ENCODE measurements around the gene CACNG7. TPM values are rescaled to one million over a fixed set of nuclear protein-coding genes. Genes with fewer than 3 reads are reported as not detected.

CACNG7 gene
- total and polyA plus RNA-seq, 2 donors (not counting 3 experiments of a cell fraction or from before 2014, with no cell fraction given): 0.92 to 1.3 TPM

DNA sequence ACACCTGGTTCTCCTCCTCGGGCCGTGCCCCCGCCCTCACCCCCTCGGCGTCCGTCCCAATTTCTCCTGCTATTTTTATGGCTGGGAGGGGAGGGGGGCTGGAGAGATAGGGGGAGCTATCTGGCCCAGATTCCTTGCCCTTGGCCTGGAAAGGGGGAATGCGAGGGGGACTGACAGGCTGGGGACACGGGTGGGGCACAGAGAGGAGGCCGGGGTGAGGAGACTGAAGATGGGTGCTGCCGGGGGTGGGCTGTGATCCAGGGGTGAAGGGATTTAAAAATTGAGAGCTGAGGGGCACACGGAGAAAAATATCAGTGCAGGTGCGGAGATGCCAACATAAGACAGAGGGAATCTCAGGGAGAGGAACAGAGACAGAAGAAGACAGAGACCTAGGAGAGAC, 24.8 kb upstream of the CACNG7 start:
- no TSS peak for BruUV-seq (replicated peaks)
- no peaks in the 10 kb centered on the region for H4K20me1 ChIP-seq (replicated peaks; ENCODE audit: control insufficient read depth, extremely low read depth, insufficient read depth, low read length)
- FAIRE-seq (no peak), DNase-seq (ENCODE audit: low read depth, low spot score) (no peak)
- no peak overlapping the region for H3K9ac ChIP-seq (replicated peaks; ENCODE audit: extremely low read depth, insufficient read depth, low read length)
- H3K79me2 ChIP-seq (ENCODE audit: control insufficient read depth, insufficient read depth, low read length): no peaks in the 10 kb centered on the region
- intact Hi-C loops (cut with micrococcal nuclease) (no loop called here), dilution Hi-C loops (cut with MboI; ENCODE audit: extremely low pct_ligation_motif_present, low sequenced_read_pairs) (no loop called here)
- no peaks in the 10 kb centered on the region for H3K36me3 ChIP-seq (ENCODE audit: control insufficient read depth in 2 of 2, extremely low read depth in 1 of 2, insufficient read depth in 2 of 2, low read length in 2 of 2)
- H3K4me2 ChIP-seq (ENCODE audit: insufficient read depth, low read length): no peak overlapping the region
- CTCF ChIA-PET: interaction anchor here (0.6 to 3.9 kb wide), 6 partner anchors 18 to 146 kb away, joined by 3 to 17 read pairs (median 3); no protein-coding TSS in a partner anchor
- TF ChIP-seq JUN (IDR thresholded peaks at IDR 0.05; ENCODE audit: borderline replicate concordance, insufficient read depth, insufficient read length, low read depth) (no peak), EZH2 (IDR thresholded peaks at IDR 0.05; ENCODE audit: borderline replicate concordance, low read depth, low read length, severe bottlenecking) (no peak), FOS (IDR thresholded peaks at IDR 0.05; ENCODE audit: borderline replicate concordance, insufficient read depth, low read length) (no peak), GATA2 (IDR thresholded peaks at IDR 0.05; ENCODE audit: insufficient read depth, insufficient read length, low read depth, low read length) (no peak), MYC (IDR thresholded peaks at IDR 0.05; ENCODE audit: low read depth, low read length) (no peak), POLR2A (IDR thresholded peaks at IDR 0.05; ENCODE audit: low read depth, low read length) (no peak)
- no peaks in the 10 kb centered on the region for H3K9me3 ChIP-seq (replicated peaks; ENCODE audit: control insufficient read depth, insufficient read depth, low read length)
- no peak overlapping the region for H3K27ac ChIP-seq (ENCODE audit: insufficient read depth, low read depth, low read length)
- H3K27me3 ChIP-seq (ENCODE audit: control insufficient read depth in 2 of 2, insufficient read depth in 2 of 2, low read length in 2 of 2): peaks cover 40 to 44% of the 10 kb centered on the region in 2 experiments
- no peaks in the 10 kb centered on the region for H3K9me1 ChIP-seq (replicated peaks; ENCODE audit: control insufficient read depth, extremely low read depth, insufficient read depth, low read length)
- no peak overlapping the region for H3K4me3 ChIP-seq (replicated peaks in 1 of 3; ENCODE audit: insufficient read depth in 1 of 3, low read depth in 1 of 3, low read length in 3 of 3)
- no peak overlapping the region for H2AFZ ChIP-seq (ENCODE audit: low read depth, low read length)
- H3K4me1 ChIP-seq (ENCODE audit: control insufficient read depth, extremely low read depth, insufficient read depth, low read length): peaks cover 13% of the 10 kb centered on the region
- POLR2A ChIA-PET: no interaction called here

DNA sequence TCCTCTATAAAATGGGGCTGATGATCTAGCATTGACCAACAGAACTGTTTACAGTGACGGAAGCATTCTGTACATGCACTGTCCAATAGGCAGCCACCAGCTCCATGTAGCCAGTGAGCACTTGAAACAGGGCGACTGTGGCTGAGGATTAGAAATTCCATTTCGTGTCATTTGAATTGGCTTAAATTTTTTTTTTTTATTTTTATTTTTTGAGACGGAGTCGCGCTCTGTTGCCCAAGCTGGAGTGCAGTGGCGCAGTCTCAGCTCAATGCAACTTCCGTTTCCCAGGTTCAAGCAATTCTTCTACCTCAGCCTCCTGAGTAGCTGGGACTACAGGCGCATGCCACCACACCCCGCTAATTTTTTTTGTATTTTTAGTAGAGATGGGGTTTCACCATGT, 24.0 kb upstream of the CACNG7 start:
- Histone ChIP-seq H3K27ac (ENCODE audit: insufficient read depth, low read depth, low read length) (no peak overlapping the region), H3K4me2 (ENCODE audit: insufficient read depth, low read length) (no peak overlapping the region), H3K79me2 (ENCODE audit: control insufficient read depth, insufficient read depth, low read length) (no peaks in the 10 kb centered on the region), H3K9me3 (replicated peaks; ENCODE audit: control insufficient read depth, insufficient read depth, low read length) (no peaks in the 10 kb centered on the region), H3K9ac (replicated peaks; ENCODE audit: extremely low read depth, insufficient read depth, low read length) (no peak overlapping the region), H4K20me1 (replicated peaks; ENCODE audit: control insufficient read depth, extremely low read depth, insufficient read depth, low read length) (no peaks in the 10 kb centered on the region), H2AFZ (ENCODE audit: low read depth, low read length) (no peak overlapping the region), H3K27me3 (ENCODE audit: control insufficient read depth in 2 of 2, insufficient read depth in 2 of 2, low read length in 2 of 2) (peaks cover 36 to 44% of the 10 kb centered on the region in 2 experiments), H3K9me1 (replicated peaks; ENCODE audit: control insufficient read depth, extremely low read depth, insufficient read depth, low read length) (no peaks in the 10 kb centered on the region), H3K4me1 (ENCODE audit: control insufficient read depth, extremely low read depth, insufficient read depth, low read length) (peaks cover 13% of the 10 kb centered on the region), H3K4me3 (replicated peaks in 1 of 3; ENCODE audit: insufficient read depth in 1 of 3, low read depth in 1 of 3, low read length in 3 of 3) (no peak overlapping the region), H3K36me3 (ENCODE audit: control insufficient read depth in 2 of 2, extremely low read depth in 1 of 2, insufficient read depth in 2 of 2, low read length in 2 of 2) (no peaks in the 10 kb centered on the region)
- TF ChIP-seq POLR2A (IDR thresholded peaks at IDR 0.05; ENCODE audit: low read depth, low read length): no peak
- TF ChIP-seq GATA2 (IDR thresholded peaks at IDR 0.05; ENCODE audit: insufficient read depth, insufficient read length, low read depth, low read length): no peak
- TF ChIP-seq JUN (IDR thresholded peaks at IDR 0.05; ENCODE audit: borderline replicate concordance, insufficient read depth, insufficient read length, low read depth): no peak
- no peak for TF ChIP-seq FOS (IDR thresholded peaks at IDR 0.05; ENCODE audit: borderline replicate concordance, insufficient read depth, low read length)
- TF ChIP-seq, protein P1, sequence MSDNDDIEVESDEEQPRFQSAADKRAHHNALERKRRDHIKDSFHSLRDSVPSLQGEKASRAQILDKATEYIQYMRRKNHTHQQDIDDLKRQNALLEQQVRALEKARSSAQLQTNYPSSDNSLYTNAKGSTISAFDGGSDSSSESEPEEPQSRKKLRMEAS (IDR thresholded peaks at IDR 0.05; ENCODE audit: insufficient read depth, insufficient read length): no peak
- TF ChIP-seq, protein P2, sequence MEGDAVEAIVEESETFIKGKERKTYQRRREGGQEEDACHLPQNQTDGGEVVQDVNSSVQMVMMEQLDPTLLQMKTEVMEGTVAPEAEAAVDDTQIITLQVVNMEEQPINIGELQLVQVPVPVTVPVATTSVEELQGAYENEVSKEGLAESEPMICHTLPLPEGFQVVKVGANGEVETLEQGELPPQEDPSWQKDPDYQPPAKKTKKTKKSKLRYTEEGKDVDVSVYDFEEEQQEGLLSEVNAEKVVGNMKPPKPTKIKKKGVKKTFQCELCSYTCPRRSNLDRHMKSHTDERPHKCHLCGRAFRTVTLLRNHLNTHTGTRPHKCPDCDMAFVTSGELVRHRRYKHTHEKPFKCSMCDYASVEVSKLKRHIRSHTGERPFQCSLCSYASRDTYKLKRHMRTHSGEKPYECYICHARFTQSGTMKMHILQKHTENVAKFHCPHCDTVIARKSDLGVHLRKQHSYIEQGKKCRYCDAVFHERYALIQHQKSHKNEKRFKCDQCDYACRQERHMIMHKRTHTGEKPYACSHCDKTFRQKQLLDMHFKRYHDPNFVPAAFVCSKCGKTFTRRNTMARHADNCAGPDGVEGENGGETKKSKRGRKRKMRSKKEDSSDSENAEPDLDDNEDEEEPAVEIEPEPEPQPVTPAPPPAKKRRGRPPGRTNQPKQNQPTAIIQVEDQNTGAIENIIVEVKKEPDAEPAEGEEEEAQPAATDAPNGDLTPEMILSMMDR (IDR thresholded peaks at IDR 0.05; ENCODE audit: extremely low read depth in 1 of 2, insufficient read depth in 1 of 2, low read depth in 1 of 2, low read length in 2 of 2): no peak
- TF ChIP-seq POLR2AphosphoS5 (IDR thresholded peaks at IDR 0.05; ENCODE audit: insufficient read depth, low read depth, low read length): no peak
- no peak for TF ChIP-seq MYC (IDR thresholded peaks at IDR 0.05; ENCODE audit: low read depth, low read length)
- FAIRE-seq: no peak
- no TSS peak for BruUV-seq (replicated peaks)
- dilution Hi-C loops (cut with MboI; ENCODE audit: extremely low pct_ligation_motif_present, low sequenced_read_pairs) (no loop called here), intact Hi-C loops (cut with micrococcal nuclease) (no loop called here)
- no peak for DNase-seq (ENCODE audit: low read depth, low spot score)
- CTCF ChIA-PET: interaction anchor here (1.1 to 3.9 kb wide), 3 partner anchors 92 to 145 kb away, joined by 3 to 17 read pairs (median 8); no protein-coding TSS in a partner anchor
- POLR2A ChIA-PET: no interaction called here

Measured in endothelial cell of umbilical vein (primary cell).